Adrenal gland (tissue), 5 donors: ENCODE measurements around the gene KIAA1671.

Experiments used
- CTCF ChIP-seq, 6 experiments: fragments of 450-650 bp in 4 of 6; fragments of 200-600 bp in 2 of 6; sonication (generic) in 1 of 6; IDR thresholded peaks; 1 replicate in 5 of 6; 2 replicates in 1 of 6; pipeline versions ENCODE4 v1.5.1 to v1.8.0; 2016 to 2021; ENCODE audit warnings: antibody characterized with exemption in 6 of 6, mild to moderate bottlenecking in 2 of 6, moderate library complexity in 1 of 6
- POLR2A ChIP-seq, 2 donors: fragments of 450-650 bp; IDR thresholded peaks; one replicate each; pipeline ENCODE4 v1.6.1; 2017; ENCODE audit warnings: antibody characterized with exemption in 2 of 2, mild to moderate bottlenecking in 2 of 2, moderate library complexity in 1 of 2
- donor health status: DM: no; HTN: no; CAD: no.

GRCh38 chr22:25048659-25049647, 96.4 kb downstream of the KIAA1671 start:
- TF ChIP-seq CTCF (IDR thresholded peaks at IDR 0.05) (peak; percentile 87 to 96 (median 92)), POLR2A (IDR thresholded peaks at IDR 0.05) (no peak)
